ENCODE results near the gene SLC15A3.

DNA sequence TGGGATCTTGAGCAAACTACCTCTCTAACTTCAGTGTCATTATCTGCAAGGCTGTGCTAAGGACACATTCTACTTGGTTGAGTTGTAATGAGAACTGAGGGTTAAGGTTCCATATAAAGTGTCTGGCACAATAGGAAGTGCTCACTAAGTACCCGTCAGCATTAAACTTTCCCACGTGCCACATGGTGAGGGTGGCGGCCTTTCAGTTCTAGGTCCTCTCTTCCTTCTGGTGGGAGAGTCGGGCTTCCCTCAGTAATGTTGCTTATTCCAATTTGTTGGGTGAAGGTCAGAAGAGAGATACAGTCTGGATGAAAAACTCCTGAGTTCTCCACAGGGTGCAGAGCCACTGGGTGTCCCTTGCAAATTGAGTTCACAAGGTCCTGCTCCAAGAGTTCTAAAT lies 14.9 kb upstream of the SLC15A3 start:
- TF ChIP-seq POLR2A (IDR thresholded peaks at IDR 0.05) (no peak), CTCF (IDR thresholded peaks at IDR 0.05) (no peak), POLR2AphosphoS5 (IDR thresholded peaks at IDR 0.05) (no peak)

Measured in prostate gland (tissue), 2 donors.